ENCODE data around the gene INPP5J.
"Not testable (repeated sequence)": the region's sequence is repeated elsewhere in the genome, so short reads cannot be mapped to it uniquely, and the experiment has no call there.

The INPP5J gene

GRCh38 chr22:31155422-31155821, 32.7 kb downstream of the INPP5J start:
- no peak for DNase-seq

DNA sequence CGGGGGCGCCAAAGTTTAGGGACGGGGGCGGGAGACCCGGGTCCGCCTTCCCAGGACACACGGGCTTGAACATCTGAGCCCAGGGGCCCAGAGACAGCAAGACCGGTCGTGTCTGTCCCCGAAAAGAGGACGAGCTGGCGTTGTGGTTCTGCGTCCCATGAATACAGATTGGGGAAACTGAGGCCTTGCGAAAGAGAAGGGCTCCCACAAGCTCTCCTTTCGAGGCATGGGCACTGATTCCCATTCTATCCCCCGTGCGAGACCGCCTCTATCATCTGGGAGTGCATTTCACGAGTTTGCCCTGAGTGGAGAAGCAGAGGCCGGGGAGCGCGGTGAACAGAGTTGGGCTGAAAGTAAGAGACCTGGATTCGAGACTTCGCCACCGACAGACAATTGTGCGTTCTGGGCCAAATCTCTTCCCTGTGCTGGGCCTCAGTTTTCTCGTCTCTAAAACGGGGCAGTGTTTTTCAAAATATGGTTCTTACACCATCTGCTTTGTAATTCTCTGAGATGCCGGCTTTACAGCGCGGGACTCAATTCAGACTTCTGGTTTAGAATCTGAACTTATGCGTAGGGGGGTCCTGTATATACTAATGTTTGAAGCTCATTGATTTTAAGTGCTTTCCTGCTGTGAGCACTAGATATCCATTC, 37.7 kb downstream of the INPP5J start:
- no peak for DNase-seq

DNA sequence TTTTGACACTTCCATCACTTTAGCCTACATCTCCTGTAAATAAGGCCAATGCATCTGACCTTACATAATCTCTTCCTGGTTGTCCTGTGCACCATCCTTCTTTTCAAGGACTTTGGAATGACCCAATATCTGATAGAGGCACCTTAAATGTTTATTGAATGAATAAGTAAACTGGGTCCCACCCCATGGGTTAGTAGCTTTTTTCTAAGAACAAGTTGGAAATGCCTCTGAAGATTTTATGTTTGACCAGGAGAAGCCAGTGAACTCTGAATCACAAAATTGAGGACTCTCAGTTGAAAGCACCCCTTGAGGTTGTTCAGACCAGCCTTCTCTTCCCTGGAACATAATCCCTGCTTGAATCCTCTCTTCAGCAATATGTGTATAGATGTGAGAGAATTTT, 38.6 kb downstream of the INPP5J start:
- DNase-seq: no peak

DNA sequence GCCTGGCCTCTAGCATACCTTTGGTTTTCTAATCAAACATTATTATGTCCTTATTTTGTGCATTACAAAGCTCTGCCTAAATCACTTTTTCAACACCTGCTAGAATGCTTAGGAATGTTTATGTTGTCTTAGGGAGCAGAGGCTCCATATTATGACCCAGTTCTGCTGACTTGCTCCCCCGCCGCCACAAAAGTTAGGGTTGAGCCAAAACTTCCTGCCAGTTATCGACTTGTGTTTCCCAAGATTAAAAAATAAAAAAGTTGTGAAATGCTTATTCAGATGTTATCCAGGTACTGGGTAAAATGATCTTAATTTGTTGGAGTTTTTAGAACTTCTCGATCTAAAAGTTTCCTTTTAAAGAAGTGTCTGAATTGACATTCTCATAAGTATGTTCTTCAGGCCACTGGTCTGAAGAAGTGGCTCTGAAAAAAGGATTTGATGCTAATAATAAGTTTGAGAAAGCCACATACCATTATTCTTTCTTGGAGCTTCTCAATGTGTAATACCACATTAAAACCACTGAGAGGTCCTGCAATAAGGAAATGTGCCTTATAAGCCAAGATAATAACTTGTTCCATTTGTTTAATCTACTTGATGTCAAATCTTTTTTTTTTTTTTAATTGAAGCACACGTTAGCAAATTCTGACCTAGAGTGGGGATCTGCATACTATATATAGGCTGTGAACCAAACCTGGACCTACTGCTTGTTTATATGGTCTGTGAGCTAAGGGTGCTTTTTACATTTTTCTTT, 39.4 kb downstream of the INPP5J start:
- DNase-seq: no peak

DNA sequence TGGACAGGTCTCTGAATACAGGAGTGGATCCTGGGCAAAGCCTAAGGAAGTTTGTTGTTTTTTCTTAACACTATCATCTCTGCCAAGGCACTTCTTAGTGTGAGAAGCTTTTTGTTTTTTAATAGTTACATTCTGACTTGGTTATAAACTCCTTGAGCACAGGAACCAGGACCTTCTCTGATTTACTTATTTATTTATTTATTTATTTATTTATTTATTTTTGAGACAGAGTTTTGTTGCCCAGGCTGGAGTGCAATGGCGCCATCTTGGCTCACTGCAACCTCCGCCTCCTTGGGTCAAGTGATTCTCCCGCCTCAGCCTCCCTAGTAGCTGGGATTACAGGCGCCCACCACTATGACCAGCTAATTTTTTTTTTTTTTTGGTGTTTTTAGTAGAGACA, 48.2 kb downstream of the INPP5J start:
- no peak for DNase-seq

DNA sequence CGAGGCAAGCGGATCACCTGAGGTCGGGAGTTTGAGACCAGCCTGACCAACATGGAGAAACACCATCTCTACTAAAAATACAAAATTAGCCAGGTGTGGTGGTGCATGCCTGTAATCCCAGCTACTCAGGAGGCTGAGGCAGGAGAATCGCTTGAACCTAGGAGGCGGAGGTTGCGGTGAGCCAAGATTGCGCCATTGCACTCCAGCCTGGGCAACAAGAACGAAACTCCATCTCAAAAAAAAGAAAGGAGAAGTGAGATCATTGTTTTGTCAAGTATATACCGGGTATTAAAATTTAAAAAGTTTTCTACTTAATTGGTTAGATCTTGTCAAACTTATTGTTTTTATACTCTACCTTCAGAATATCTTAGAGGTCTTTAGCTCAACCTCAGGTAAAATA, 49.0 kb downstream of the INPP5J start:
- not testable (repeated sequence) for DNase-seq

- DNase-seq: no peak
These were observed 50.8 kb downstream of the INPP5J start for GRCh38 chr22:31173386-31174145.

DNA sequence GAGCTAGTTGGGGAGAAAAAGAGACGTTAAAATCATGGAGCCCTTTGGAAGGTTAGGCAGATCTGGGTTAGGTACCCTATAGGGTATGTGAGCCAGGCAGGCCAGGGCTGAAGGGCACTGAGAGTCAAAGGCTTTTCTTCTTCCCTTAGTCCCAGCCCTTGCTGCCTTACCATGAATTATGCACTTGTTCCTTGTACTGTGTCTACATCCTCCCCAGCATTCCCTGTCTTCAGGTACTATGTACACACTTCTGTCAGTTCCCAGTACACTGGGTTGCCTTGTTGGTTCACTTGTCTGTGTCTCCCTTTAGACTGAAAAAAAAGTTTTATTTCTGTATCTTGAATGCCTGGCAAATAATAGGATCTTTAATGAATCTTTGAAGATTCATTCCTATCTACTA, 54.2 kb downstream of the INPP5J start:
- no peak for DNase-seq

GRCh38 chr22:31177420-31178162, 54.8 kb downstream of the INPP5J start:
- peak; percentile 15 to 58 for DNase-seq

GRCh38 chr22:31178859-31179258, 56.1 kb downstream of the INPP5J start:
- DNase-seq: no peak

DNA sequence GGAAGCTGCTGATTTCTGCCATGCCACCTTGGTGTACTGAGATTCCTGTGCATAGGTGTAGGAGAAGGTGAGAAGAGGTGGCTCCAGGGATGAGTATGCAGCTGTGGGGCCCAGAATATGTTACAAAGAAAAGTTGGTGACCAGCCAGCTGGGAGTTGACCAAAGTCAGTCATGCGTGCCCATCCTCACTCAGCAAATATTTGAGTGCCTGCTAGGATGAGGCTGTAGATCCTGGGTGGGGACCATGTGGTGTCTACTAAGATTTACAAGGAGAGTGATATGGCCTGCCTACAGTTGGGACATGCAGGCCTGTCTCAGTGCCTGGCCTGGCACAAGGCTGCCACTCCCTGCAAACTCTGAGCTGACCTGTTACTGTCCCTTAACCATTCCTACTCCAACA, 56.6 kb downstream of the INPP5J start:
- peak; percentile 37 to 69 for DNase-seq

DNA sequence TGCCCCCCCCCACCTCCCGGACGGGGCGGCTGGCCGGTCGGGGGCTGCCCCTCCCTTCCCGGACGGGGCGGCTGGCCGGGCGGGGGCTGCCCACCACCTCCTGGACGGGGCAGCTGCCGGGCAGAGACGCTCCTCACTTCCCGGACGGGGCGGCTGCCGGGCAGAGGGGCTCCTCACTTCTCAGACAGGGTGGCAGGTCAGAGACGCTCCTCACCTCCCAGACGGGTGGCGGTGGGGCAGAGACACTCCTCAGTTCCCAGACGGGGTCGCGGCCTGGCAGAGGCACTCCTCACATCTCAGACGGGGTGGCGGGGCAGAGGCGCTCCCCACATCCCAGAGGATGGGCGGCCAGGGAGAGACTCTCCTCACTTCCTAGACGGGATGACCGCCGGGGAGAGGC, 61.2 kb downstream of the INPP5J start:
- DNase-seq: no peak
